Mesothelial cell of epicardium (in vitro differentiated cells): ENCODE results near the gene GCLC. TPM values are rescaled to one million over a fixed set of nuclear protein-coding genes. Genes with fewer than 3 reads are reported as not detected.

Experiments
- DNase-seq, 2 experiments: peaks; one replicate each; pipeline ENCODE4 v3.0.0; 2021; ENCODE audit warnings: low spot score in 2 of 2; ENCODE audit not compliant: unreplicated experiment in 2 of 2
- H3K27ac Mint-ChIP-seq: 2 replicates; pipeline ENCODE4 v1.8.0; 2021; ENCODE audit warnings: mixed read lengths
- H3K27me3 Mint-ChIP-seq: 2 replicates; pipeline ENCODE4 v1.8.0; 2021; ENCODE audit warnings: low read depth, mixed read lengths
- H3K36me3 Mint-ChIP-seq: 2 replicates; pipeline ENCODE4 v1.8.0; 2021; ENCODE audit warnings: mixed read lengths
- H3K4me1 Mint-ChIP-seq: 2 replicates; pipeline ENCODE4 v1.8.0; 2021; ENCODE audit warnings: mixed read lengths
- H3K4me3 Mint-ChIP-seq: 2 replicates; pipeline ENCODE4 v1.8.0; 2021; ENCODE audit warnings: mild to moderate bottlenecking, moderate library complexity, mixed read lengths
- H3K9me3 Mint-ChIP-seq: 2 replicates; pipeline ENCODE4 v1.8.0; 2021; ENCODE audit warnings: mixed read lengths
- CTCF ChIP-seq: fragments of 200-600 bp; sonication (generic); IDR thresholded peaks from one replicate; pipeline ENCODE4 v1.5.0; 2021; ENCODE audit warnings: antibody characterized with exemption; ENCODE audit not compliant: unreplicated experiment
- total RNA-seq: library from RNA; stranded (reverse); gene quantifications from 3 replicates; pipeline ENCODE4 v1.2.1, GENCODE V29; 2021

GCLC gene
- total RNA-seq, 1 donor from 2014 or later: 18.7 TPM

DNA sequence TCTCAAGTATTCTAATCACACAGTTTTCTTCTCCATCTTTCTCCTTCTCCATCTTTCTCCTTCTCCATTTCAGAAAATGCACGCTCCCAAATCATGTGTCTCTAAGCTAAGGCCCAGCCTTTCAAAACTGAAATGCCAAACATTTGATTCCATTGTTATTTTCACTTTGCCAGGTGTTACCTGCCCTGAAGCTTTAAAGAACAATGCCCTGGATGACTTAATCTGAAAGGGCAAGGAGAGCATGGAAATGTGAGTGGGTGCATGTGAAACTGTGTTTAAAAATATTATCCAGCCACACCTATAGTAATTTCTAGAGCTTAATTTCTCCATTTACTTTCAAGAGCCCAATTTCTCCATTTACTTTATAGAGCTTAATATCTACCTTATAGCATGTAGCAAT is 42.4 kb upstream of the GCLC start:
- TF ChIP-seq CTCF: no peak
- H3K9me3 Mint-ChIP-seq: no peaks in the 10 kb centered on the region
- DNase-seq: no peak
- no peaks in the 10 kb centered on the region for H3K36me3 Mint-ChIP-seq
- H3K27ac Mint-ChIP-seq: no peak overlapping the region
- H3K27me3 Mint-ChIP-seq: no peaks in the 10 kb centered on the region
- H3K4me3 Mint-ChIP-seq: no peak overlapping the region
- peaks cover 10% of the 10 kb centered on the region for H3K4me1 Mint-ChIP-seq

DNA sequence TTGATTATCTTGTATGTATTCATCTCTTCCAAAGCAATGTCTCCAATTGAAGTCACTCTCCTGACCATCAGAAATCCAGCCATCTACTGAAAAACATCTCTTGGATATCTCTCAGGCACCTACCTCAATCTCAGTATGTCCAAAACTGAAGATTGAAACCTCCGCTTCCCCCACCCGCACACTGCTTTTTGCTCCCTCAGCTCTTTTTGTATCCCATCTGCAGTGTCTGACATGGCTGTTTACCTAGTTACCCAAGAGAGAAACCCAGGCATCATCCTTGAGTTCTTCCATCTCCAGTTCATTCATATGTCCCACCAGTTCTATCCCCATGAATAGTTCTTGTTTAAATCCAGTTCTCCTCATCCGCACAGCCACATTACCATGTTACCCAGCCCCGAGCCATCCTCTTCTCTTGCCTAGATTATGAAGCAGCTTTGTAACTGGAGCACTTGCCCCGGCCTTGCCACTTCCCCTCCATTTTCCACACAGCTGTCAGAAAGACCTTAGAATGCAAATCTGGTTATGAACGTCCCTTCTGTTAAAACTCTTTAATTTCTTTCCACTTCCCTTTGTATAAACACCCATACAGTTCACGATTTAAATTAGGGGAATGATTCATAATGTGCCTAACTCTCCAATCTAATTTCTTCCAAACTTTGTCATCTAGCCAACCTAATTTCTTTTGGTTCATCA is 40.5 kb upstream of the GCLC start:
- no peak for TF ChIP-seq CTCF
- Mint-ChIP-seq H3K27me3 (no peaks in the 10 kb centered on the region), H3K4me1 (peaks cover 27% of the 10 kb centered on the region), H3K9me3 (no peaks in the 10 kb centered on the region), H3K27ac (no peak overlapping the region), H3K36me3 (no peaks in the 10 kb centered on the region), H3K4me3 (no peak overlapping the region)
- DNase-seq: no peak

- DNase-seq: no peak
- Mint-ChIP-seq H3K27me3 (no peaks in the 10 kb centered on the region), H3K9me3 (peaks cover 6% of the 10 kb centered on the region), H3K4me3 (no peak overlapping the region), H3K36me3 (no peaks in the 10 kb centered on the region), H3K27ac (no peak overlapping the region), H3K4me1 (peaks cover 31% of the 10 kb centered on the region)
- TF ChIP-seq CTCF: no peak
Observed at GRCh38 chr6:53584726-53585125, 39.8 kb upstream of the GCLC start.

GRCh38 chr6:53583451-53583850 is 38.5 kb upstream of the GCLC start:
- no peak for TF ChIP-seq CTCF
- Mint-ChIP-seq H3K27ac (peak overlapping the region; percentile 70), H3K4me3 (no peak overlapping the region), H3K36me3 (no peaks in the 10 kb centered on the region), H3K9me3 (peaks cover 11% of the 10 kb centered on the region), H3K27me3 (no peaks in the 10 kb centered on the region), H3K4me1 (peaks cover 34% of the 10 kb centered on the region)
- no peak for DNase-seq

DNA sequence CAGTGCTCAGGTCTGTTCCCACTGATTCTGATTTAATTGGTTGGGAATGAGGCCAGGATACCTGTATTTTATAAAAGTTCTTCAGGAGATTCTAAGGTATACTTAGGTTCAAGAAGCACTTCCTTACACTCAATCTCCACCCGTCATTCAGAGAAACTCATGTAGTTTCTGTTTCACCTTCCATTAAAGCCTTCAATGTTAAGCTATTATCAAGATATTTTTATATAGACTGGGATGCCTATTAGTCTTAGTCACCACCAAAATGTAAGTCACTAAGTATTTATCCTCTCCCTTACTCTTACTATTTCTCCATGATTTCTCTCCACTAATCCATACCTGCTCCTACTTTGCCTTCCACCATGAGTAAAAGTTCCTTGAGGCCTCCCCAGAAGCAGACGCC is 38.1 kb upstream of the GCLC start:
- peaks cover 34% of the 10 kb centered on the region for H3K4me1 Mint-ChIP-seq
- H3K27ac Mint-ChIP-seq: peak overlapping the region; percentile 70
- no peak overlapping the region for H3K4me3 Mint-ChIP-seq
- no peak for DNase-seq
- H3K9me3 Mint-ChIP-seq: peaks cover 11% of the 10 kb centered on the region
- H3K36me3 Mint-ChIP-seq: no peaks in the 10 kb centered on the region
- TF ChIP-seq CTCF: no peak
- H3K27me3 Mint-ChIP-seq: no peaks in the 10 kb centered on the region

DNA sequence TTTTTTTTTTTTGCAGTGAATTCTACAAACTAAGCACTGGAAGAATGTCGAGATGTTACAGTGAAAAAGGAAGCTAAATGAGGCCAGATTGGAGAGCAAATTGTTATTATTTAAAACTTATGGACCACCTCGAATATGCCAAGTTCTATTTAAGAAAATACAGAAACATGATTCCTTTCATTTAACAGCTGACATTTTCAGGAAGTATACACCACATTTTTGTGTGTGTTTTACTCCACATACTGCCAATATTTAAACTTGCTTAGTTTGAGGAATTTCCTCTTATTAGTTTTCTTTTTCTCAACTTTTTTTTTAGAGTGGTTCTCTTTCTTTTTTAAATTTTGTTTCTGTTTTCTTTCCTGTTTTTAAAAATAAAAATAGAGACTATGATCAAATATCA is 37.0 kb upstream of the GCLC start:
- H3K27me3 Mint-ChIP-seq: no peaks in the 10 kb centered on the region
- H3K4me1 Mint-ChIP-seq: peaks cover 34% of the 10 kb centered on the region
- TF ChIP-seq CTCF: no peak
- H3K4me3 Mint-ChIP-seq: no peak overlapping the region
- no peak for DNase-seq
- peaks cover 11% of the 10 kb centered on the region for H3K9me3 Mint-ChIP-seq
- no peaks in the 10 kb centered on the region for H3K36me3 Mint-ChIP-seq
- H3K27ac Mint-ChIP-seq: peak overlapping the region; percentile 90
